GM23338 (cell line): Measurements from ENCODE around the gene IZUMO1R.

ENCODE experiments used
- CREB1 ChIP-seq: fragments of 250-450 bp; sonication (Bioruptor Pico); IDR thresholded peaks from 2 replicates; pipeline ENCODE4 v1.5.0; 2020; ENCODE audit warnings: low read depth, mild to moderate bottlenecking, moderate library complexity
- ETS1 ChIP-seq: IDR thresholded peaks from 2 replicates; pipeline ENCODE4 v1.6.1; 2016; ENCODE audit warnings: antibody characterized with exemption
- EZH2 ChIP-seq: fragments of 200-600 bp; sonication (generic); IDR thresholded peaks from one replicate; pipeline ENCODE4 v1.8.0; 2017; ENCODE audit warnings: antibody characterized with exemption, mild to moderate bottlenecking, low read depth; ENCODE audit not compliant: unreplicated experiment
- EZH2phosphoT487 ChIP-seq: fragments of 200-600 bp; sonication (generic); IDR thresholded peaks from one replicate; pipeline ENCODE4 v1.8.1; 2018; ENCODE audit warnings: antibody characterized with exemption; ENCODE audit not compliant: unreplicated experiment
- JUNB ChIP-seq: IDR thresholded peaks from one replicate; pipeline ENCODE4 v1.6.1; 2016; ENCODE audit warnings: antibody characterized with exemption; ENCODE audit not compliant: unreplicated experiment
- POLR2AphosphoS5 ChIP-seq: IDR thresholded peaks from 2 replicates; pipeline ENCODE4 v1.6.1; 2016; ENCODE audit warnings: antibody characterized with exemption, low read depth
- ZNF114 ChIP-seq: fragments of 250-450 bp; sonication (Bioruptor Pico); IDR thresholded peaks from 2 replicates; pipeline ENCODE4 v1.5.0; 2020; ENCODE audit warnings: mild to moderate bottlenecking, moderate library complexity
- ZNF331 ChIP-seq: fragments of 250-450 bp; sonication (Bioruptor Pico); IDR thresholded peaks from 2 replicates; pipeline ENCODE4 v1.5.0; 2020; ENCODE audit warnings: low read depth, mild to moderate bottlenecking, moderate library complexity
- TF ChIP-seq, protein P1 (sequence below), 2 experiments: fragments of 200-600 bp in 1 of 2; sonication (generic) in 1 of 2; conservative IDR thresholded peaks; 2 replicates each; pipeline versions ENCODE4 v1.5.1 to v1.6.1; 2016 to 2017; ENCODE audit warnings: antibody characterized with exemption in 2 of 2, low read depth in 2 of 2, mild to moderate bottlenecking in 2 of 2, moderate library complexity in 1 of 2
- TF ChIP-seq, protein P2 (sequence below): IDR thresholded peaks from one replicate; pipeline ENCODE4 v1.6.1; 2018; ENCODE audit warnings: antibody characterized with exemption; ENCODE audit not compliant: unreplicated experiment
- TF ChIP-seq, protein P3 (sequence below): fragments of 250-450 bp; sonication (Bioruptor Pico); IDR thresholded peaks from 2 replicates; pipeline ENCODE4 v1.5.0; 2020; ENCODE audit warnings: mild to moderate bottlenecking, moderate library complexity

DNA sequence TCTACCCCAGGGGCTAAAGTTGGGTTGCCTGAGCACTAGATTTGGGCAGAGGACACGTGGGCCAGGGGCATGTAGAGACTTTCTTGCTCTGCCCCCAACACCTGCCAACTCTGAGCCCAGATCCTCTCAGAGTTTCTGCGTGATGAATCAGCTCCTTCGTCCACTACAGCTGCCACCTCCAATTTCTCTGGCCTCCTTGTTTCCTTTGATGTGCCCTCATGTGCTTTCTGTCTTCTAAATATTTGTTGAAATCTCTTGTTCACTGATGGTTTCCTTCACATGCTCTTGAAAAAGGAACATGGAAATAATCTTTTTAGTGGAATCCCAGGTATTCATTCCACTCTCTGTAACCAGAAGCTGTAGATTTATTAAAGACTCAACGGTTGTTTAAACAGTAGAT, 8.0 kb downstream of the IZUMO1R start:
- TF ChIP-seq EZH2: no peak
- TF ChIP-seq, protein P1, sequence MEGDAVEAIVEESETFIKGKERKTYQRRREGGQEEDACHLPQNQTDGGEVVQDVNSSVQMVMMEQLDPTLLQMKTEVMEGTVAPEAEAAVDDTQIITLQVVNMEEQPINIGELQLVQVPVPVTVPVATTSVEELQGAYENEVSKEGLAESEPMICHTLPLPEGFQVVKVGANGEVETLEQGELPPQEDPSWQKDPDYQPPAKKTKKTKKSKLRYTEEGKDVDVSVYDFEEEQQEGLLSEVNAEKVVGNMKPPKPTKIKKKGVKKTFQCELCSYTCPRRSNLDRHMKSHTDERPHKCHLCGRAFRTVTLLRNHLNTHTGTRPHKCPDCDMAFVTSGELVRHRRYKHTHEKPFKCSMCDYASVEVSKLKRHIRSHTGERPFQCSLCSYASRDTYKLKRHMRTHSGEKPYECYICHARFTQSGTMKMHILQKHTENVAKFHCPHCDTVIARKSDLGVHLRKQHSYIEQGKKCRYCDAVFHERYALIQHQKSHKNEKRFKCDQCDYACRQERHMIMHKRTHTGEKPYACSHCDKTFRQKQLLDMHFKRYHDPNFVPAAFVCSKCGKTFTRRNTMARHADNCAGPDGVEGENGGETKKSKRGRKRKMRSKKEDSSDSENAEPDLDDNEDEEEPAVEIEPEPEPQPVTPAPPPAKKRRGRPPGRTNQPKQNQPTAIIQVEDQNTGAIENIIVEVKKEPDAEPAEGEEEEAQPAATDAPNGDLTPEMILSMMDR (conservative IDR thresholded peaks at IDR 0.05; ENCODE audit: low read depth in 2 of 2): no peak
- TF ChIP-seq, protein P2, sequence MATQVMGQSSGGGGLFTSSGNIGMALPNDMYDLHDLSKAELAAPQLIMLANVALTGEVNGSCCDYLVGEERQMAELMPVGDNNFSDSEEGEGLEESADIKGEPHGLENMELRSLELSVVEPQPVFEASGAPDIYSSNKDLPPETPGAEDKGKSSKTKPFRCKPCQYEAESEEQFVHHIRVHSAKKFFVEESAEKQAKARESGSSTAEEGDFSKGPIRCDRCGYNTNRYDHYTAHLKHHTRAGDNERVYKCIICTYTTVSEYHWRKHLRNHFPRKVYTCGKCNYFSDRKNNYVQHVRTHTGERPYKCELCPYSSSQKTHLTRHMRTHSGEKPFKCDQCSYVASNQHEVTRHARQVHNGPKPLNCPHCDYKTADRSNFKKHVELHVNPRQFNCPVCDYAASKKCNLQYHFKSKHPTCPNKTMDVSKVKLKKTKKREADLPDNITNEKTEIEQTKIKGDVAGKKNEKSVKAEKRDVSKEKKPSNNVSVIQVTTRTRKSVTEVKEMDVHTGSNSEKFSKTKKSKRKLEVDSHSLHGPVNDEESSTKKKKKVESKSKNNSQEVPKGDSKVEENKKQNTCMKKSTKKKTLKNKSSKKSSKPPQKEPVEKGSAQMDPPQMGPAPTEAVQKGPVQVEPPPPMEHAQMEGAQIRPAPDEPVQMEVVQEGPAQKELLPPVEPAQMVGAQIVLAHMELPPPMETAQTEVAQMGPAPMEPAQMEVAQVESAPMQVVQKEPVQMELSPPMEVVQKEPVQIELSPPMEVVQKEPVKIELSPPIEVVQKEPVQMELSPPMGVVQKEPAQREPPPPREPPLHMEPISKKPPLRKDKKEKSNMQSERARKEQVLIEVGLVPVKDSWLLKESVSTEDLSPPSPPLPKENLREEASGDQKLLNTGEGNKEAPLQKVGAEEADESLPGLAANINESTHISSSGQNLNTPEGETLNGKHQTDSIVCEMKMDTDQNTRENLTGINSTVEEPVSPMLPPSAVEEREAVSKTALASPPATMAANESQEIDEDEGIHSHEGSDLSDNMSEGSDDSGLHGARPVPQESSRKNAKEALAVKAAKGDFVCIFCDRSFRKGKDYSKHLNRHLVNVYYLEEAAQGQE: no peak
- TF ChIP-seq ETS1: no peak
- TF ChIP-seq, protein P3, sequence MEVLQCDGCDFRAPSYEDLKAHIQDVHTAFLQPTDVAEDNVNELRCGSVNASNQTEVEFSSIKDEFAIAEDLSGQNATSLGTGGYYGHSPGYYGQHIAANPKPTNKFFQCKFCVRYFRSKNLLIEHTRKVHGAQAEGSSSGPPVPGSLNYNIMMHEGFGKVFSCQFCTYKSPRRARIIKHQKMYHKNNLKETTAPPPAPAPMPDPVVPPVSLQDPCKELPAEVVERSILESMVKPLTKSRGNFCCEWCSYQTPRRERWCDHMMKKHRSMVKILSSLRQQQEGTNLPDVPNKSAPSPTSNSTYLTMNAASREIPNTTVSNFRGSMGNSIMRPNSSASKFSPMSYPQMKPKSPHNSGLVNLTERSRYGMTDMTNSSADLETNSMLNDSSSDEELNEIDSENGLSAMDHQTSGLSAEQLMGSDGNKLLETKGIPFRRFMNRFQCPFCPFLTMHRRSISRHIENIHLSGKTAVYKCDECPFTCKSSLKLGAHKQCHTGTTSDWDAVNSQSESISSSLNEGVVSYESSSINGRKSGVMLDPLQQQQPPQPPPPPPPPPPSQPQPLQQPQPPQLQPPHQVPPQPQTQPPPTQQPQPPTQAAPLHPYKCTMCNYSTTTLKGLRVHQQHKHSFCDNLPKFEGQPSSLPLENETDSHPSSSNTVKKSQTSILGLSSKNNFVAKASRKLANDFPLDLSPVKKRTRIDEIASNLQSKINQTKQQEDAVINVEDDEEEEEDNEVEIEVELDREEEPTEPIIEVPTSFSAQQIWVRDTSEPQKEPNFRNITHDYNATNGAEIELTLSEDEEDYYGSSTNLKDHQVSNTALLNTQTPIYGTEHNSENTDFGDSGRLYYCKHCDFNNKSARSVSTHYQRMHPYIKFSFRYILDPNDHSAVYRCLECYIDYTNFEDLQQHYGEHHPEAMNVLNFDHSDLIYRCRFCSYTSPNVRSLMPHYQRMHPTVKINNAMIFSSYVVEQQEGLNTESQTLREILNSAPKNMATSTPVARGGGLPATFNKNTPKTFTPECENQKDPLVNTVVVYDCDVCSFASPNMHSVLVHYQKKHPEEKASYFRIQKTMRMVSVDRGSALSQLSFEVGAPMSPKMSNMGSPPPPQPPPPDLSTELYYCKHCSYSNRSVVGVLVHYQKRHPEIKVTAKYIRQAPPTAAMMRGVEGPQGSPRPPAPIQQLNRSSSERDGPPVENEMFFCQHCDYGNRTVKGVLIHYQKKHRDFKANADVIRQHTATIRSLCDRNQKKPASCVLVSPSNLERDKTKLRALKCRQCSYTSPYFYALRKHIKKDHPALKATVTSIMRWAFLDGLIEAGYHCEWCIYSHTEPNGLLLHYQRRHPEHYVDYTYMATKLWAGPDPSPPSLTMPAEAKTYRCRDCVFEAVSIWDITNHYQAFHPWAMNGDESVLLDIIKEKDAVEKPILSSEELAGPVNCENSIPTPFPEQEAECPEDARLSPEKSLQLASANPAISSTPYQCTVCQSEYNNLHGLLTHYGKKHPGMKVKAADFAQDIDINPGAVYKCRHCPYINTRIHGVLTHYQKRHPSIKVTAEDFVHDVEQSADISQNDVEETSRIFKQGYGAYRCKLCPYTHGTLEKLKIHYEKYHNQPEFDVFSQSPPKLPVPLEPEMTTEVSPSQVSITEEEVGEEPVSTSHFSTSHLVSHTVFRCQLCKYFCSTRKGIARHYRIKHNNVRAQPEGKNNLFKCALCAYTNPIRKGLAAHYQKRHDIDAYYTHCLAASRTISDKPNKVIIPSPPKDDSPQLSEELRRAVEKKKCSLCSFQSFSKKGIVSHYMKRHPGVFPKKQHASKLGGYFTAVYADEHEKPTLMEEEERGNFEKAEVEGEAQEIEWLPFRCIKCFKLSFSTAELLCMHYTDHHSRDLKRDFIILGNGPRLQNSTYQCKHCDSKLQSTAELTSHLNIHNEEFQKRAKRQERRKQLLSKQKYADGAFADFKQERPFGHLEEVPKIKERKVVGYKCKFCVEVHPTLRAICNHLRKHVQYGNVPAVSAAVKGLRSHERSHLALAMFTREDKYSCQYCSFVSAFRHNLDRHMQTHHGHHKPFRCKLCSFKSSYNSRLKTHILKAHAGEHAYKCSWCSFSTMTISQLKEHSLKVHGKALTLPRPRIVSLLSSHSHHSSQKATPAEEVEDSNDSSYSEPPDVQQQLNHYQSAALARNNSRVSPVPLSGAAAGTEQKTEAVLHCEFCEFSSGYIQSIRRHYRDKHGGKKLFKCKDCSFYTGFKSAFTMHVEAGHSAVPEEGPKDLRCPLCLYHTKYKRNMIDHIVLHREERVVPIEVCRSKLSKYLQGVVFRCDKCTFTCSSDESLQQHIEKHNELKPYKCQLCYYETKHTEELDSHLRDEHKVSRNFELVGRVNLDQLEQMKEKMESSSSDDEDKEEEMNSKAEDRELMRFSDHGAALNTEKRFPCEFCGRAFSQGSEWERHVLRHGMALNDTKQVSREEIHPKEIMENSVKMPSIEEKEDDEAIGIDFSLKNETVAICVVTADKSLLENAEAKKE (CRISPR knock-in tag): no peak
- no peak for TF ChIP-seq ZNF331 (CRISPR knock-in tag)
- TF ChIP-seq POLR2AphosphoS5: no peak
- TF ChIP-seq EZH2phosphoT487: no peak
- TF ChIP-seq CREB1: no peak
- no peak for TF ChIP-seq JUNB
- no peak for TF ChIP-seq ZNF114 (CRISPR knock-in tag)
